Left ventricle myocardium superior (tissue), 1 donor: ENCODE data around the gene ANKRD63. TPM values are rescaled to one million over a fixed set of nuclear protein-coding genes. Genes with fewer than 3 reads are reported as not detected.

ENCODE experiments used
- ATAC-seq: fragments of 200-7000 bp; cut with Tn5 transposase; one replicate; pipeline ENCODE4 v1.9.1; 2020; ENCODE audit warnings: mild to moderate bottlenecking, moderate library complexity
- DNase-seq: peaks from one replicate; pipeline ENCODE4 v3.0.0-alpha.2; 2020
- intact Hi-C: fragments of 100-400 bp; cut with micrococcal nuclease; formaldehyde crosslinking; loops from one replicate; pipeline ENCODE4 v1.11.0; 2022
- long read RNA-seq: library from polyadenylated mRNA; unstranded; transcript quantifications from one replicate; pipeline ENCODE4 v2.0.0, GENCODE V29; 2021
- total RNA-seq: library from RNA; stranded (reverse); fragmentation: NEBNext Ultra II Directional; extraction: Animal tissue kit (Norgen Biotek cat#: 25700); gene quantifications from one replicate; pipeline ENCODE4 v1.2.1, GENCODE V29; 2021
- donor health status: DM: no; HTN: yes; CAD: no; lungs with severe emphysema.

Gene ANKRD63, protein sequence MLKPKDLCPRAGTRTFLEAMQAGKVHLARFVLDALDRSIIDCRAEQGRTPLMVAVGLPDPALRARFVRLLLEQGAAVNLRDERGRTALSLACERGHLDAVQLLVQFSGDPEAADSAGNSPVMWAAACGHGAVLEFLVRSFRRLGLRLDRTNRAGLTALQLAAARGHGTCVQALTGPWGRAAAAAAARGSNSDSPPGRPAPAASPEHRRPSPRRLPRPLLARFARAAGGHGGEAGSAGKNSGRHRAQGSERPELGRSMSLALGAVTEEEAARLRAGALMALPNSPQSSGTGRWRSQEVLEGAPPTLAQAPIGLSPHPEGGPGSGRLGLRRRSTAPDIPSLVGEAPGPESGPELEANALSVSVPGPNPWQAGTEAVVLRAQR
- total RNA-seq = 1.0 TPM
- long read RNA-seq, partial matches to known transcripts = 0 of 1 reads
- long read RNA-seq, other reads (novel, unspliced or antisense) = 0 of 1 reads

DNA sequence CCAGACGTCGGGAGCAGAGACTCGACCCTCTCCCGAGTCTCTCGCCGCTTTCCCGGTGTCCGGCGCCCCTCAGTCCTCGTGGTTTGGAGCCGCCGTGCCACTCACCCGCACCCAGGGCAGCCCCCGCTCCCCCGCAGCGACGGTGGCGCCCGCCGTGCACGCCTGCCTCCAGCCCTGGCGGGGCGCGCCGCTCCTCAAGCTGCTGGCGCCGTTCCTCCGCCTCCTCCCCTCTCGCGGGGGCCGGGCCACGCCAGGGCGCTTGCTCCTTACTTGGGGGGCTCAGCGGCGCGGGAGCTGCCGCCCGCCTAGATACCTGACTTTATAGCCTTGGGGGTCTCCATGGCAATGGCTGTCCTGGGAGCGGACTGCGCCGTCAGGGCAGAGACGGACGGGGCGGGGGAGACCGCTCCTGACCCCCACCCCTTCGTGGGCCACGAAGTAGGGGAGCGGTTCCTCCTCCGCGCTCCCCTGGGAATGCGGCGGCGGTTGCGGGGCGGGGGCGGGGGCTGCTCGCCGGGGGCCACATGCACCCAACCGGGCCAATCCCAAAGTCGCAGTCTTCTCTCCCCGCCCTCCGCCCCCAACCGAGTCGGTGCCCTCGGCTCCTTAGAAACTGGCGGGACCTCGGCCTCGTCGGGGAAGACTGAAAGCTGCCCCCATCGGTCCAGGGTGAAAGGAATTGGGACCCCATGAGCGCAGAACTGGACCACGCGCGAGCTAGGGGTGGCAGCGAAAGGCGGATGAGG is at the start of gene ANKRD63:
Gene ANKRD63 (minus strand): TSS at position 196 of the 746 bp plus-strand sequence. CDS start 478 bp downstream, outside the sequence.
- ATAC-seq = peak; percentile 34
- intact Hi-C loops = loop anchor here (10.0 kb wide), 1 partner anchor 142 kb away; no protein-coding TSS in a partner anchor
- DNase-seq = peak; percentile 62

DNA sequence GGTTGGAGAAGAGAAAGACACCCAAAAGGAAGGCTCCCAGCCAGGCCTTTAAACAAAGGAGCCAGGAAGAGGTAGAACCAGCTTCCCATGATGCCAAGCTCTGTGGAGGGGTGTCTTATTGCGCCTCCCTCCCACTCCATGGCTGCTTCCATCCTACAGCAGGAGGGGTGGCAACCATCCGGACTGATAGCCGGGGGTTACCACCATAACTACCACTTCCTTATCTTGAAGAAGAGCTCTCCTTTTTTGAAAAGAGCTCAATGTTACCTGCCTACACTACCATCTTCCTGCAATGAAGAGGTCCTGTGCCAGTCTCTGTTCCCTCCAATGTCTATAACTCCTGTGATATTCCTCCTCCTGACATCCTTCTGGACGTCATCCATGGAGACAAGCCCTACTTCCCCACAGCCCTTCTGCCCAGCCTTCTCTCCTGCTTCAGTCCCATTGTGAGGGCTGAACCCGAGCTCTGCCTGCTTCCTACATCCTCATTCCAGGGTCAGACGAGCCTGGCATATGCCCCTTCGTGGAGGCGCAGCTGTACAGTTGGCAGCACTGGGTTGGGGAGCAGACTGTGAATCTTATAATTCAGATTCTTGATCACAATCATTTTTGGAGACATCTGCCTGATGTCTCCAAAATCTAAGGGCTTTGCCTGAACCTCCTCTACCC is 49.4 kb upstream of the ANKRD63 start:
- DNase-seq = no peak
- intact Hi-C loops = no loop called here
- no peak for ATAC-seq

DNA sequence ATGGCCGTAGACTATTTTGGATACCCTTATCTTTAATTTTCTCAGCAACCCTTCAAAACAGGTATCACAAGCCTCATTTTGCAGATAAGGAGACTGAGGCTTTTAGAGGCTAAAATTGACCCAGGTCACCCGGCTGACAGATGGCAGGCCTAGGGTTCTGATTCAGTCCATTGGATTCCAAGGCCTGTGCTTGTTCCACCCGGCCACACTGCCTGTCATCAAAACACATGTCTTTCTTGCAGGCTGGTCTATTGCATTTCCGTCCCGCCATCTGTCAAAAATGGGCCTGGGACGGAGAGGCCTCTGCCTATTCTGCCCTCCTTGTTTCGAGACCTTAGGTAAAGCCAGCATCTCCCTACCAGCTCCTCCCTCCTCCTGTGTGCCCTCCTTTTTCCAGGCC is 48.8 kb upstream of the ANKRD63 start:
- intact Hi-C loops = no loop called here
- DNase-seq = no peak
- no peak for ATAC-seq

DNA sequence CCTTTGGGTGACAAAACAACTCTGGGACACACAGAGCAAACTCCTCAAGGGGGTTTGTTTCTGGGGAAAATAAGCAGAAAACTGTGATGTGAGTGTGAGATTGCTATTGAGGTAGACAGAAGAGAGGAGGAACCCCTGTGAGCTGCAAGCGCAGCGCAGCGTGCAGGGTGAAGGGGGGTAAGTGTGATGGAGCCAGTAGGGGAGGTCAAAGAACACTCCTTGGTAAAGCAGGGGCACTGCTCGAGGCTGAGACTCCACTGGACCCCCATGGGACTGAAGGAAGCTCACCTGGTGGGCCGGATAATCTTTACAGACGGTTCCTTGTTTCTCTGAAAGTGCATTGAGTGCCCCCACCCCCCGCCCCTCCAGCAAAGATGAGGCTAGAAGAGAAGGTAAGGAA is 48.2 kb upstream of the ANKRD63 start:
- intact Hi-C loops = no loop called here
- no peak for ATAC-seq
- no peak for DNase-seq

DNA sequence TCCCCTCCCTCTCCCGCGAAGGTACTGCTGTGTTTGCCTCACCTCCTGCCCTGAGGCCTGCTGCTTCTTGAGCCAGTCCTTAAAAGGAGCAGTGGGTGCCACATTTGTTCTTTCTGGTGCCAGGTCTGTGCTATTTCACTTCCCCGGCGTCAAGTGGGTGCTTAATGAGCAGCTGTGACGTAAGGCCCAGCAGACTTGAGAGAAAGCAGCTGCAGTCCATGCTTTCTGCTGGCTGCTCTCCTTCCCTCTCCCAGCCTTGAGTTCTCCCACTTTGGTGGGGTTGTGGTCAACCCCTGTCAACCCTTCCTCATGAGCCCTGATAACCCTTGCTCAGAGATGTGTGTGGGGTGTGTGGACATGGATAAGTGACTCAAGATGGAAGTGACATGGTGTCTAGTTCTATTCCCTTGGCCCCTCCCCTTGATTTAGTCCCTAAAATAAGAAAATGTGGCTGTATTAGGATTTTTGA is 47.5 kb upstream of the ANKRD63 start:
- DNase-seq (peak; percentile 46), ATAC-seq (peak; percentile 50)
- intact Hi-C loops = no loop called here

DNA sequence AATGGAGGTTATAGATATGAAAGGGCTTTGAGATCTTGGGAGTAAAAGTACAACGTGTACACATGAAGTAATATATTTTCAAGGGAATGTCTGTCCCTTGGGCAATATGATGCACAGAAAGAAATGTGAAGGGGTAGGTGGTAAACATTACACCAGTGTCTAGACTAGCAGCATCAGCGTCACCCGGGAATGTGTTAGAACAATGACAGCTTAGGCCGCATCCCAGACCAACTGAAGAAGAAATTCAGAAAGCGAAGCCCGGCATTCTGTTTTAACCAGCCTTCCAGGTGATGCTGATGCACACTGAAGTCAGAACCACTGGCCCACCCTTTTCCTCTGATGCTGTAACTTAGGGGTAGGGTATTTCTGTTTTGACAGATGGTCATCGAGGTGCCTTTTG is 46.9 kb upstream of the ANKRD63 start:
- ATAC-seq (no peak), DNase-seq (no peak)
- intact Hi-C loops = no loop called here

DNA sequence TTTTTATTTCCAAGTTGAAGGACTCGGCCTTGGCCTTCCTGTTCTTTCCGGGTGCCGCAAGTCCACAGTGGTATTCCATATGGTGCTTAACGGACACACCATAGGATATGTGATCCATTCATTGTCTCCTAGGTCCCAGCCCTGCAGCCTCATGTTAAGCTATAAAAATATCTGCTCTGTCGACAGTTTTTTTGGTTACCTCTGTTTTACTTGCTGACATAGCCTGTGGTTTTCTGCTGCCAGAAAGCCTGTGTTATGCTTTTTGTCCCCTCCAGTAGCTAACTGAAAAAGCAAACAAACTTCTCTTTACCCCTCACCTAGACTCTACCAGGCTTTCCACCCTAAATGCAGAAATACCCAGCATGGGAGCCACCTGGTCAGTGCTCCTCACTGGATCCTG is 45.9 kb upstream of the ANKRD63 start:
- intact Hi-C loops = no loop called here
- ATAC-seq = no peak

DNA sequence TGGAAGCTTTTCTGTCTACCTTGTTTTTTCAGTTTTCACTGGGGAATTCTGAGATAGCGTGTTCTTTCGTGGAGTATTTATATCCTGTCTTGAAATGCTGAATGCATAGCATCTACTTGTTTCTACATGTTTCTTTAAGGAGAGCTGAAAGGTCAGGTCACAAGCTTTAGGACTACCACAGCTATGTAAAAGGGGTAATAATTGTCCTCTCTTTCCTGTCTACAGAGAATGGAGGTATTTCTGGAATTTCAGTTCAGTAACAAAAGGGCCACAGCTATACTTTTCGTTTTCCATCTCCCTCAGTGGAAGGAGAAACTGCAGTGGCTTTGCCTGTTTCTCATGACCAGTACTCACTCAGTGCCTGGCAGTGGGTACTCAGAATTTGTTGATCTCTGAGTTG is 45.3 kb upstream of the ANKRD63 start:
- intact Hi-C loops = no loop called here
- DNase-seq = no peak

More for the DNA sequence above, 45.9 kb upstream of the ANKRD63 start:
- no peak for DNase-seq

DNA sequence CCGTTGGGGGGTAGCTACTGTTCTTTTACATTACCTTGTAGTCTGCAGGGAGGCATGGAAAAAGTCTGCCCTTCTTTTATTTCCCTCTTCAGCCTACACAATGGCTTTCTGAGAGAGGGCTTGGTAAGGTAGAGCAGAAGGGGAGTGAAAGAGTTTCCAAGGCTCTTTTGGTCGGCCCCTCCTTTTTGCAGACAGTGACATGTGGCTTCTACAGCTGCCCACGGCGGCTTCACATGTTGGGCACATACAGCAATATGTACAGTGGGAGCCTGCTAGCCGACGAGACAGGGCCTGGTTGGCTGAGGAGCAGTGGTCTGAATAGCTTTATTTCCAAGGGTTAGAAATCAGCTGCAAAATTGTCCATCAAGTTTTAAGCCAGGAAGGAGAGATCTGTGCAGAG is 44.6 kb upstream of the ANKRD63 start:
- ATAC-seq = no peak
- intact Hi-C loops = no loop called here
- no peak for DNase-seq

More for the DNA sequence above, 45.3 kb upstream of the ANKRD63 start:
- ATAC-seq = no peak

DNA sequence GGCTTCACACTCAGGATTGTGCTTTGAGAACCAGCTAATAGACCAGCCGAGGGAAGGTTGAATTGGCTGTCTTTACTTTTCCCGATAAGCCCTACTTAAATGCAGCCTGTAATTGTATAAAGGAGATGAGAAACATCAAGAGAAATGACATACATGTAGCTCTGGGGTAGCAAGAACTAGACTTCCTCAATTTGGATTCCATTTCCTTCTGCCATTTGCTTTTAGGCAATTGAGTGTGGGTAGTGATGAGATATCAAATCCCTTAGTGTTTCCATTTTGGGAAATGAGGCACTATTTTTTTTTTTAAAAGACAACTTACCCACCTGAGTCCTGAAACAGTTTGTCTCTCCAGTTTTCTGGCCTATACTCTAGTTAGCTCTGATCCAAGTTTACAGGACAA is 42.8 kb upstream of the ANKRD63 start:
- intact Hi-C loops = no loop called here
- no peak for ATAC-seq

DNA sequence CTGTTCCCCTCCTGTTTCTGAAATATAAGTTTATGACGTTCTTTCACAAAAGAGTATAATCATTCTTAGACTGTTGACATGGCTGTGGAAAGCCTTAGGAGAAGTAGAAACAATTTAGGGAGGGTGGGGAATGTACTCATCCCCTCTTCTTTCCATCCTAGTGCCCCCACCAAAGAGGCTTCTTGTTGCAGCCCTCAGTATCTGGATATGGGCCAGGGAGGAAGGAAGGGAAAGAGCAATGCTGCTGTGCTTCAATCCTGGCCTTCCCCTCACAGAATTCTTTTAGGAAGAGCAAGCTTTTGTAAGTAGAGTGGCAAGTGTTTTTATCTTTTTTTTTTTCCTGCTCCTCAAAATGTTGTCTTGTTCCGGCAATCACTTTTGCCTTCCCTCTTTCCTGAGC is 42.3 kb upstream of the ANKRD63 start:
- DNase-seq (no peak), ATAC-seq (no peak)
- intact Hi-C loops = no loop called here

More for the DNA sequence above, 42.8 kb upstream of the ANKRD63 start:
- no peak for DNase-seq

DNA sequence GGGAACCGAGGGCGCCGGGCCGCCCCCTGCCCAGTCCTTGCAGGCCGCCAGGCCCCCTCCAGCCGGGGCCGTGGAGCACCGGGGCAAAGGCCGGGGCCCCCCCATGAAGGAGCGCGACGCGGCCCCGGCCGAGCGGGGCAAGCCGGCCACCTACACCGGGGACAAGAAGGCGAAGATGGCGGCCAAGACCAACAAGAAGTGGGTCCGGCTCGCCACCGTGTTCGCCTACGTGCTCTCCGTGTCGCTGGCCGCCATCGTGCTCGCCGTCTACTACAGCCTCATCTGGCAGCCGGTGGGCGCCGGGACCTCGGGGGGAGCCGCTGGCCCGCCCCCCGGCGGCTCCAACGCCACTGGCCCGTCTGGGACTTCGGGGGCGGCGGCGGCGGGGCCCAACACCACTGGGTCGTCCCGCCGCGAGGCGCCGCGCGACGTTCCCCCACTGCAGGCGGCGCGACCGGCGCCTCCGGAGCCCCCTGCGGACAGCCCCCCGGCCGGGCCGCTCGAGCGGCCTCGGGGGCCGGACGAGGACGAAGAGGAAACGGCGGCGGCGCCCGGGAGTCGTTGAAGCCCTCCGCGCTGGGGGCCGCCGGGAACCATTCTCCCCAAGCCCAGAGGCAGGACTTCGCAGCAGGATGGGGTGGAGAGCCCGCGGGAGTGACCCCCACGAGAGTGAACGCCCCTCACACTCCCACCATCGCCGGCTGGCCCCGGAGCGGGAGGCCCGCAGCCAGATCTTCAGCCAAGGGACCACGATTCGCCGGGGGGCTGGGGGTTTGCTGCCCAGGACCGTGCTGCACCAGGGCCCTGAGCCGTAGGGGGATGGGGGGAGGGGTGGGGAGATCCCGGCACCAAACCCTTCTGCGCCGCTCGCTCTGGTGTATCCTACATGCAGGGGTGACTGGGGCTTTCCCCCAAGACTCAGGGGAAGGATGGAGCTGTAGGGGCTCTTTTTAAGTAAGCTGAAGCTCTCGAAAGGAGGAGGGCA is 41.4 kb upstream of the ANKRD63 start:
- peak; percentile 61 for DNase-seq
- no peak for ATAC-seq
- intact Hi-C loops = no loop called here

DNA sequence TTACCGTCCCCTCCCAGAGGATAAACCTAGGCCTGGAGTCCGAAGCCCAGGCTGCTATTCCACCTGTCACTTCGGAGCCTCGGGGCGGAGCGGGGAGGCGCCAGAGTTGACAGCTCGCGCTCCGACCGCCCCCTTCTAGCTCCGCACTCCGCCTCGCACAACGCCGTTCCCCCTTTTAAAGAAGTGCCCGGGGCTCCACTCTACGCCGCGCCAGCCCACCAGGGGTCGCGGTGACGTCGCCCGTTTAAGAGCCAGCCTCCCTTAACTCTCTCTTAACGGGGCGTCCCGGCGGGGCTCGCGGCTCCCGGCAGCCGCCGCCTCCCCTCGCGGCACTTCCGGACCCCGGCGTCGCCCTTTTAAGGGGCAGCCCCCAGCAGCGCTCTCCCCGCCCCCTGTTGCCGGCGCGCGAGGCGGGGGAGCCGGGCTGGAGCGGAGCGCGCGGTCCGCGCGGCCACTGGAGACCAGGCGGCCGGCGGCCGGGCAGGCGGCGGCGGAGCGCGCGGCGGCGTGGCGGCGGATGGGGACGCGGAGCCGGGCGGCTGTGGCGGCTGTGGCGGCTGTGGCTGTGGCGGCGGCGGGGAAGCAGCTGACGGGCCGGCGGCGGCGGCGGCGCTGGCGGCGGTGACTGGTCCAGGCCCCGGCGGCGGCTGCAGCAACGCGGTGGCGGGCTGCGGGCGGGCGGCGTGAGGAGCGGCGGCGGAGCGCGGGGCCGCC is 40.5 kb upstream of the ANKRD63 start, which contains the start of gene INAFM2:
Gene INAFM2 (plus strand): TSS at position 454 of the 714 bp plus-strand sequence. CDS start 364 bp downstream, outside the sequence.
- peak; percentile 88 for ATAC-seq
- DNase-seq = peak; percentile 96
- intact Hi-C loops = no loop called here

DNA sequence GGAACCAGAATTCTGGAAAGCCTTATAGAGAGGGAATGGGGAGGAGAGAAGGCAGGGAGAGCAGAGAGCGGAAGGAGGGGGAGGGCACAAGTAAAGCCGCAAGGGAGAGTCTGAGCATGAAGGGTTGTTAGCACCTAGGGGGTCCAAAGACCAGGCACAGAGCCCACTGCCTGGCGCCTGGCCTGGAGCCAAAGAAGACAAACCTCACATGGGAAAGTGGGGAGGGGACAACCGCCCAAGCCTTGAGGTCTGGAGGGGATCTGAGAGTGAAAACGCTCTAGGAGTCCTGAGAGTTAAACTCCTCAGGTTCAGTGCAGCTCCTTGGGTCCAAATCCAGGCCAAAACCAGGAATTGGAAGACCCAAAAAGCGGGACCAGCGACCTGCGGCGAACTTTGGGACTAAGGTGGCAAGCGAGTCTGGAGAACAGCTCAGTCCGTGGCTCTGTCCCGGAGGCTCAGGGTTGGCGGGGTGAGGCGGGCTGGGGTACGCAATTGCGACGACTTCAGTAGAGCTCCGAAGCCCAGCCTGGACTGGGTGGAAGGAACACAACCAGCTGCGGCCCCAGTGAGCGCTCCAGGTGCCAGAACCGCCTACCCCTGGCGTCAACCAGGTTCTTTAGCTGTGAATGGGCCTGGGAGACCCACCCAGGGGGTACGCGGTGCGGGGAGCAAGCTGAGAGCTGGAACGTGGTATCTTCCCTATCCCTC is 39.8 kb upstream of the ANKRD63 start:
- intact Hi-C loops = no loop called here
- DNase-seq = no peak
- ATAC-seq = no peak

DNA sequence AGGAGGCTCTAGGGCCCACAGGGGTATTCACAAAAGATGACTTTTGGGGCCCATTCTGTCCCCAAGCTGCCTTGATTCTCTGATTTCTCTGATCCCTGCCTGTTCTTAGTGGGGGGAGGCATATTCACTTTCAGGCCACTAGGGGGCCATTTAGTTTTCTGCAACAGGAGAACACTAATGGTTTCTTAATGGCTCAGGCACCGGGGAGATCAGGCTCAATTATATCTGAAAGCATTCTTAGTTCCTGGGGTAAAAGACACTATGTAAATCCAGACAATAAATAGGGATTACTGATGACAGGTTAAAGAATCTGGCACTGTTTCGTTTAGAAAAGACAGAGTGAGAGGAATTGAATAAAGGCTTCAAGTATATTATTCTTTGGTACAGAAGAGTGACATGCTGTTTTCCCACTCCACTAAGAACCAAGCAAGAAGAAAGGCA is 38.1 kb upstream of the ANKRD63 start:
- peak; percentile 15 for ATAC-seq
- intact Hi-C loops = no loop called here
- DNase-seq = no peak

DNA sequence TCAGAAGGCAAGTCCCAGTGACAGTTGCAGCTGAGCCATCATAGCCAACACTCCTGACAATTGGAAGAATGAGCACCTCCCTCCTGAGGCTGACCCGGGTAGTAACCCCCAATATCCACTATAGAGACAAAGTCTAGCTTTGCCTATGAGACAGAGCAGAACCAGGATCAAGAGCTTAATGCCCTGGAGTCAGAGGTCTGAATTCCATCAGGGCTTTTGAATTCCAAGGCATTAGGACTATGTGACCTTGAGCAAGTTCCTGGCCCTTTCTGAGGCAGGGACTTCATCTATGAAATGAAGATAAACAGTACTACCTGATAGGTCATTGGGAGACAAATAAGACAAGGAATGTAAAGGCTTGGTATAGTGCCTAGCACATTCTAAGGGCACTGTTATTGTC is 37.5 kb upstream of the ANKRD63 start:
- DNase-seq (no peak), ATAC-seq (no peak)
- intact Hi-C loops = no loop called here

DNA sequence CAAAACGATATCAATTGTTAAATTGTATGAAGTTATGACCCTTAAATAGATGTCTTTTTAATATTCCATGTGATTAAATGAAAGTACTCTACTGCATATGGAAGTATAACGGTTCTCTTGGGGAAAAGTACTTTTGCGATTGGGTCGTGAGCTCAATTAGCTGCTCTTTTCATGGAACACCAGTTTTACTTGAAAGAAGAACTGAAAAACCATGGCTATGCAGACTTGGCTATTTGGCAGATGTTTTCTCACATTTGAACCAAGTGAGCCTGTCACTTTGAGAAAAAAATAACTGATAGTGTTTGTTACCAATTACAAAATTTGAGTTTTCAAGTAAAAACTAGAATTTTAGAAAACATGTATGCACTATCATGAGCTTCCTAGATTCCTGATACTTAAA is 34.7 kb upstream of the ANKRD63 start:
- DNase-seq (no peak), ATAC-seq (no peak)
- intact Hi-C loops = no loop called here
